Measurements from ENCODE around the gene FRMD4A. TPM values are rescaled to one million over a fixed set of nuclear protein-coding genes. Genes with fewer than 3 reads are reported as not detected.

Gene FRMD4A
- total RNA-seq, 2 donors from 2014 or later: 8.6 to 10.2 TPM

DNA sequence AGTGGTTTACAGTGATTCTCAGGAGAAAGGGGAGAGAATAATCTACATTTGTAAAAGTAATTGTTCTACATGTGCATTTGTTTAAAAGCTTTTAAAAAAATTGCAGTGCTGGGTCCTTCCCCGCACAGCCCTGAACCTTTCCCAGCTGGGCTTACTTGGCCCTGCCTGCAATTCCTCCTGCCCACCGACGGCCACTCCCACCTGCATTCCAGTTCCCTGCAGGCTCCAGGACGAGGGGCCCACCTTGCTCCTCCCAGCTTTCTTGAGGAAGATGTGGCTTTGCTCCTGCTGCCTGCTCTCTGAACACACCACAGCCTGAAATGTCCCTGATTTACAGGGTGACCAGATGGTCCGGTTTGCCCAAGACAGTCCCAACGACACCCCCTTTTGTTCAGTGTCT lies 521.3 kb downstream of the FRMD4A start:
- Histone ChIP-seq H3K4me1 (no peaks in the 10 kb centered on the region), H3K9me3 (no peaks in the 10 kb centered on the region), H3K4me3 (no peak overlapping the region), H3K27ac (no peak overlapping the region), H3K36me3 (no peaks in the 10 kb centered on the region), H3K9ac (ENCODE audit: low read depth in 2 of 2, low read length in 2 of 2) (no peak overlapping the region), H3K27me3 (no peaks in the 10 kb centered on the region)
- intact Hi-C loops (cut with DNase I): no loop called here
- DNase-seq: no peak
- TF ChIP-seq, protein P1, sequence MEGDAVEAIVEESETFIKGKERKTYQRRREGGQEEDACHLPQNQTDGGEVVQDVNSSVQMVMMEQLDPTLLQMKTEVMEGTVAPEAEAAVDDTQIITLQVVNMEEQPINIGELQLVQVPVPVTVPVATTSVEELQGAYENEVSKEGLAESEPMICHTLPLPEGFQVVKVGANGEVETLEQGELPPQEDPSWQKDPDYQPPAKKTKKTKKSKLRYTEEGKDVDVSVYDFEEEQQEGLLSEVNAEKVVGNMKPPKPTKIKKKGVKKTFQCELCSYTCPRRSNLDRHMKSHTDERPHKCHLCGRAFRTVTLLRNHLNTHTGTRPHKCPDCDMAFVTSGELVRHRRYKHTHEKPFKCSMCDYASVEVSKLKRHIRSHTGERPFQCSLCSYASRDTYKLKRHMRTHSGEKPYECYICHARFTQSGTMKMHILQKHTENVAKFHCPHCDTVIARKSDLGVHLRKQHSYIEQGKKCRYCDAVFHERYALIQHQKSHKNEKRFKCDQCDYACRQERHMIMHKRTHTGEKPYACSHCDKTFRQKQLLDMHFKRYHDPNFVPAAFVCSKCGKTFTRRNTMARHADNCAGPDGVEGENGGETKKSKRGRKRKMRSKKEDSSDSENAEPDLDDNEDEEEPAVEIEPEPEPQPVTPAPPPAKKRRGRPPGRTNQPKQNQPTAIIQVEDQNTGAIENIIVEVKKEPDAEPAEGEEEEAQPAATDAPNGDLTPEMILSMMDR (IDR thresholded peaks at IDR 0.05): no peak

DNA sequence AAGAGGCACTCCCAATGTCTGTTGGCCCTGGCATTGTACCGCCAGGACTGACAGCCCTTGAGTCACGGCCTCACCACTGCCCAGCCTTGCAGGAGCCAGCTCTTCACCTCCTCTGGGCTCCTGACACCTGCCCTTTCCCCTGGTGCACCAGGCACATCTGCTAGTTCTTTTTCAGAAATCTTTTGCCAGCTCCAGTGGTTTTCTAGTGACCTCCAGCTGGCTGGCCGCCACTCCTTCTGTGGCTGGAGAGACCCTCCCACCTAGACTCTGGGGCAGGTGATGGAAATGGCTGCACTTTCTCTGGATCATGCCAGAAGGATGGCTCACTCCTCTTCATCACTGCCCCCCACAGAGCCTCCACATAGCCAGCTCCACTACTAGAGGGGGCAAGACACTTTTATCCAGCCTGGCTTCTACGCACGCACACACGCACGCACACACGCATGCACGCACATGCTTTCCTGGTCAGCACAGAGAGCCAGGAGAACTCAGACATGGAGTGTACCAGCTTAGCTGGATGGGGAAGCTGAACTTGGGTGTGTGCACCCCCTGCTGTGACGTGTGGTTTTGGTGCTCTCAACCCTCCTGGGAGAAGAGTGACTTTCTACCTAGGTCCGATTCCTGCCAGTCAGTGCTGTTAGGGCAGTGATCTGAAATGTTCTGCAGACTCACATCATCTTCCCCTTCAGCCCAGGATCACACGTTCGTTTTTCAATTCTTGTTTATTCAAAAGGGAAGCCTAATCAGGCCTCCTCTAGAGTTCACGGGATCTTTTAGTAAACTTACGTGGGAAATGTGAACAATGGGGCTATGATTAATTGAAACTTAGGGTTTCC lies 522.0 kb downstream of the FRMD4A start:
- Histone ChIP-seq H3K27ac (no peak overlapping the region), H3K4me1 (no peaks in the 10 kb centered on the region), H3K4me3 (no peak overlapping the region), H3K9me3 (no peaks in the 10 kb centered on the region), H3K9ac (ENCODE audit: low read depth in 2 of 2, low read length in 2 of 2) (no peak overlapping the region), H3K36me3 (no peaks in the 10 kb centered on the region), H3K27me3 (no peaks in the 10 kb centered on the region)
- intact Hi-C loops (cut with DNase I): no loop called here
- TF ChIP-seq, protein P1 (IDR thresholded peaks at IDR 0.05): no peak
- no peak for DNase-seq

DNA sequence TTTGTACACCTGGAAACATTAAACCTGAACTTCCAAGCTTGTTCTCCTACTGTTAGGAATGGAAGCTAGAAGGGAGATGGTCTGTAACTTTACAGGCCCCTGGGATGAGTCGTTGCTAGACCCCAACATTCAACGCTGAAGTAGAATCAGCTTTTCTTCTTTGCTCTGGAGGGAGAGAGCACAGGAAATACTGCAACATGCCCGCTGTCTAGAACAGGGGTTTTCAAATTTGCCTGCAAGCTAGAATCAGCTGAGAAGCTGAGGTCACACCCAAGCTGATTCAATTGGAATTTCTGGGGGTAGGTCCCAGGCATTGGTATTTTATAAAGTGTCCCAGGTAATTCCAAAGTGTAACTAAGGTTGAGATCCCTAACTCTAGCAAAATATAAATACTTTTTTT lies 524.3 kb downstream of the FRMD4A start:
- intact Hi-C loops (cut with DNase I): no loop called here
- no peaks in the 10 kb centered on the region for H3K9me3 ChIP-seq
- H3K9ac ChIP-seq (ENCODE audit: low read depth in 2 of 2, low read length in 2 of 2): no peak overlapping the region
- TF ChIP-seq, protein P1 (IDR thresholded peaks at IDR 0.05): no peak
- H3K4me1 ChIP-seq: no peaks in the 10 kb centered on the region
- H3K4me3 ChIP-seq: no peak overlapping the region
- no peak for DNase-seq
- H3K36me3 ChIP-seq: no peaks in the 10 kb centered on the region
- no peaks in the 10 kb centered on the region for H3K27me3 ChIP-seq
- H3K27ac ChIP-seq: no peak overlapping the region

DNA sequence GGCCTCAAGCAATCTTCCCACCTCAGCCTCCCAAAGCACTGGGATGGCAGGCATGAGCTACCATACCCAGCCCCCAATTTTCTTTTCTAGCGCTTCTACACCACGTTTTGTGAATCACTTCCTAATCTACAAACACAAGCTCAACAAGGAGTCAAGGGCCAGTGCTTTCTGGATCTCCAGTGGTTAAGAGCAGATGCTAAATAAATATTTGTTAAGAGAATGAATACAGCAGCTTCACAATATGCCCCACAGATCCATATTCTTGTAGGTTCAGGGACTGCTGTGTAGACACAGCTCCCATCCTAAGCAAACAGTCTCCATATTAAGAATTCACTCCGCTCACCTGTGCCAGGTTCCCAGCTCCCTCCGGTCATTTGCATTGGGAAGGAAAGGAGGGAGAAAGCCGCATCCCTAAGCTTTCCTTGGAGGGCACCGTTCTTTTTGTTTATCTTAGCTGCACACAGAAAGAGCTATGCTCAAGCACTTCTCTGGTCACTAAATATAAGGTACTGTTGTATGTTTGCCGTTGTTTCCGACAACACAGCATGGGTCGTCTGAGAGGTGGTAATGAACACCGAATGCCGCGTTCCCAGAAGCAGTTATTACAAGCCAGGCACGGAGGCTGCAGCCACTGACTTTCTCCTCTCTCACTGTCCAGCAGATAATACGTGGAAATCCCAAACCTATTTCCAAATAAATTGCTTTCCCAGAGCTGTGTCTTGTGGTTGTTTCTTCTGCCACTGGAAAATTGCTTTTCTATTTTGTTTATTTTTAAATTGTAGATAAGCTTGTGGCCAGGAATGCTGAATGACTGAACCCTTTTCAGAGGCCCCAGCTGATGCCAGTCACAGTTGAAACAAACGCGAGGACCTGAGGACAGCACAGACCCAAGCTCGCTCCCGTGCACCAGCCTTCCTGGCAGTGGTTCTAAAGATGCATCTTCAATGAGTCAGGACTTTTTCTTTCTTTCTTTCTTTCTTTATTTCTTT lies 526.9 kb downstream of the FRMD4A start:
- no peak overlapping the region for H3K9ac ChIP-seq (ENCODE audit: low read depth in 2 of 2, low read length in 2 of 2)
- H3K4me3 ChIP-seq: no peak overlapping the region
- no peaks in the 10 kb centered on the region for H3K27me3 ChIP-seq
- no peaks in the 10 kb centered on the region for H3K36me3 ChIP-seq
- DNase-seq: no peak
- intact Hi-C loops (cut with DNase I): no loop called here
- H3K4me1 ChIP-seq: no peaks in the 10 kb centered on the region
- no peak overlapping the region for H3K27ac ChIP-seq
- no peaks in the 10 kb centered on the region for H3K9me3 ChIP-seq
- TF ChIP-seq, protein P1 (IDR thresholded peaks at IDR 0.05): no peak

DNA sequence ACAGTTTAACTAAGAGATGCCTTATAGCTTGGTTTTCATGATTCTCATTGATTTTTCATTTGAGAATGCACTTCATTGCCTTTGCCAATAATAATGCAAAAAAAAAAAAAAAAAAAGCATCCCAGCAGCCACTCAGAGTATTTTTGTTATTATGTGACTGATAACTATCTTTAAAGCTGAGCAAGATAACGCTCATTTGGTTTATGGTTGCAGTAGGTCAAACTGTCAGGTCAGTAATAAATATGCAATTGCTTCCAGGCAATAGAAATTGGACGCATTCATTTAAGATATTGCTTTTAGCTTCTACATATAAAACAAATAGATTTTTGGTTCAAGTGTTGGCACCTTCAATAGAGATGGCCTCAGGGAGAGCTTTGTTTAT lies 528.8 kb downstream of the FRMD4A start:
- Histone ChIP-seq H3K9me3 (no peaks in the 10 kb centered on the region), H3K36me3 (no peaks in the 10 kb centered on the region), H3K4me3 (no peak overlapping the region), H3K27ac (no peak overlapping the region), H3K4me1 (no peaks in the 10 kb centered on the region), H3K9ac (ENCODE audit: low read depth in 2 of 2, low read length in 2 of 2) (no peak overlapping the region), H3K27me3 (no peaks in the 10 kb centered on the region)
- TF ChIP-seq, protein P1 (IDR thresholded peaks at IDR 0.05): no peak
- no peak for DNase-seq
- intact Hi-C loops (cut with DNase I): no loop called here
